Tibial artery (tissue), 4 donors: ENCODE measurements around the gene RIPK4.

Experiments
- DNase-seq, 2 donors: peaks; one replicate each; pipeline ENCODE4 v3.0.0-alpha.2; 2019
- H3K27ac ChIP-seq, 2 donors: fragments of 200-600 bp; sonication (generic) in 1 of 2; 1 replicate in 1 of 2; 2 replicates in 1 of 2; pipeline ENCODE4 v1.5.1; 2018 to 2019; ENCODE audit warnings: mild to moderate bottlenecking in 1 of 2
- H3K27me3 ChIP-seq, 2 donors: fragments of 200-600 bp; sonication (generic) in 1 of 2; one replicate each; pipeline versions ENCODE4 v1.5.1 to v1.6.0; 2016 to 2019
- H3K36me3 ChIP-seq, 3 donors: fragments of 200-600 bp; sonication (generic) in 2 of 3; one replicate each; pipeline ENCODE4 v1.5.1; 2016 to 2019; ENCODE audit warnings: mild to moderate bottlenecking in 2 of 3
- H3K4me1 ChIP-seq, 4 donors: fragments of 200-600 bp; sonication (generic) in 2 of 4; 1 replicate in 3 of 4; 2 replicates in 1 of 4; pipeline ENCODE4 v1.5.1; 2016 to 2019
- H3K4me3 ChIP-seq, 2 donors: fragments of 200-600 bp; sonication (generic) in 1 of 2; 1 replicate in 1 of 2; 2 replicates in 1 of 2; pipeline ENCODE4 v1.5.1; 2018 to 2019; ENCODE audit warnings: mild to moderate bottlenecking in 2 of 2
- H3K9me3 ChIP-seq, 3 donors: fragments of 200-600 bp; sonication (generic) in 1 of 3; one replicate each; pipeline ENCODE4 v1.5.1; 2016 to 2019
- intact Hi-C: fragments of 100-400 bp; cut with DNase I; formaldehyde crosslinking; loops from one replicate; pipeline ENCODE4 v1.15.0; 2023; ENCODE audit warnings: low total_unique reads
- TF ChIP-seq, protein P1 (sequence below), 2 experiments: fragments of 200-600 bp in 1 of 2; fragments of 450-650 bp in 1 of 2; IDR thresholded peaks; one replicate each; pipeline ENCODE4 v1.5.1; 2017 to 2019; ENCODE audit warnings: antibody characterized with exemption in 2 of 2, mild to moderate bottlenecking in 1 of 2, moderate library complexity in 1 of 2

RIPK4 gene

DNA sequence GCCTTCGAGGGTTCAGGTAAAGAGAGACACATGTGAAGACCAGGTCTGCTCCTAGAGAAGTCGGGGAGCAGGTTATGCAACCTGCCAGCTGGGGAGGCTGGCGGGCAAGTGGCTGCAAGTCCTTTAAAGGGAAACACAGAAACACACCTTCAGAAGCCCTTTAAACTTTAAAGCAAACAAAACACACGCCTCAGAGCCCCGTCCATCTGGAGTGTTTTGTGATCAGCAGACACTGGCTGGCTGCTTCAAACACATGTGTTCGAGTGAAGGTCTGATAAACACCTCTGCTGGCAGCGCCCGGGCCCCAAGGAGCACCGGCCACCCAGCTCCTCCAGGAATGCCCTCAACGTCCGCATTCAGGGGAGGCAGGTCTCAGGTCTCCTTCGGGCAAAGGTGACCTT lies 15.2 kb downstream of the RIPK4 start:
- Histone ChIP-seq H3K4me3 (no peak overlapping the region), H3K9me3 (no peaks in the 10 kb centered on the region), H3K27ac (peak overlapping the region; percentile 31 to 38), H3K4me1 (peaks cover 0 to 35% (median 25%) of the 10 kb centered on the region in 4 donors), H3K27me3 (no peaks in the 10 kb centered on the region), H3K36me3 (peaks cover 0 to 48% (median 6%) of the 10 kb centered on the region in 3 donors)
- no peak for DNase-seq
- intact Hi-C loops, result no loop called here
- TF ChIP-seq, protein P1, sequence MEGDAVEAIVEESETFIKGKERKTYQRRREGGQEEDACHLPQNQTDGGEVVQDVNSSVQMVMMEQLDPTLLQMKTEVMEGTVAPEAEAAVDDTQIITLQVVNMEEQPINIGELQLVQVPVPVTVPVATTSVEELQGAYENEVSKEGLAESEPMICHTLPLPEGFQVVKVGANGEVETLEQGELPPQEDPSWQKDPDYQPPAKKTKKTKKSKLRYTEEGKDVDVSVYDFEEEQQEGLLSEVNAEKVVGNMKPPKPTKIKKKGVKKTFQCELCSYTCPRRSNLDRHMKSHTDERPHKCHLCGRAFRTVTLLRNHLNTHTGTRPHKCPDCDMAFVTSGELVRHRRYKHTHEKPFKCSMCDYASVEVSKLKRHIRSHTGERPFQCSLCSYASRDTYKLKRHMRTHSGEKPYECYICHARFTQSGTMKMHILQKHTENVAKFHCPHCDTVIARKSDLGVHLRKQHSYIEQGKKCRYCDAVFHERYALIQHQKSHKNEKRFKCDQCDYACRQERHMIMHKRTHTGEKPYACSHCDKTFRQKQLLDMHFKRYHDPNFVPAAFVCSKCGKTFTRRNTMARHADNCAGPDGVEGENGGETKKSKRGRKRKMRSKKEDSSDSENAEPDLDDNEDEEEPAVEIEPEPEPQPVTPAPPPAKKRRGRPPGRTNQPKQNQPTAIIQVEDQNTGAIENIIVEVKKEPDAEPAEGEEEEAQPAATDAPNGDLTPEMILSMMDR (IDR thresholded peaks at IDR 0.05), result no peak

DNA sequence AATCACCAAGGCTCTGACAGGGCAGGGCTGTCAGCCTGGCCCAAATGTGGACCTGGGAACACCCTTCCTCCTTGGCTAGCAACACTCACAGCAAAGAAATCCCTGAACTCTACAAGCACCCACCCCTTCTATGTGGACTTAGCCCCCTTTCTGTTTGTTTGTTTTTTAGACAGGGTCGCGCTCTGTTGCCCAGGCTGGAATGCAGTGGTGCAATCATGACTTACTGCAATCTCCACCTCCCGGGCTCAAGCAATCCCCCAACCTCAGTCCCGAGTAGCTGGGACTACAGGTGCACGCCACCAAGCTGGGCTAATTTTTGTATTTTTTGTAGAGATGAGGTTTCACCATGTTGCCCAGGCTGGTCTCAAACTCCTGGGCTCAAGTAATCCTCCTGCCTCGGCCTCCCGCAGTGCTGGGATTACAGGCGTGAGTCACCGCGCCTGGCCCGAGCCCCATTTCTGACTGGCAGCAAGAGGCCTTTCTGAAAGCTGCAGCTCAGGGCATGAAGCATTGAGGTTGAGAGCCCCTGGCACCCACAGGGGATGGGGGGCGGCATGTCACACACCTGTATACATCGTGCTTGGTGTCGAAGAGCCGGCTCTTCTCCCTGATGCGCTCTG lies 16.2 kb downstream of the RIPK4 start:
- DNase-seq, result no peak
- Histone ChIP-seq H3K9me3 (no peaks in the 10 kb centered on the region), H3K4me1 (peaks cover 0 to 35% (median 25%) of the 10 kb centered on the region in 4 donors), H3K36me3 (peaks cover 0 to 48% (median 6%) of the 10 kb centered on the region in 3 donors), H3K27me3 (no peaks in the 10 kb centered on the region), H3K27ac (no peak overlapping the region), H3K4me3 (no peak overlapping the region)
- intact Hi-C loops, result no loop called here
- TF ChIP-seq, protein P1 (IDR thresholded peaks at IDR 0.05), result no peak

DNA sequence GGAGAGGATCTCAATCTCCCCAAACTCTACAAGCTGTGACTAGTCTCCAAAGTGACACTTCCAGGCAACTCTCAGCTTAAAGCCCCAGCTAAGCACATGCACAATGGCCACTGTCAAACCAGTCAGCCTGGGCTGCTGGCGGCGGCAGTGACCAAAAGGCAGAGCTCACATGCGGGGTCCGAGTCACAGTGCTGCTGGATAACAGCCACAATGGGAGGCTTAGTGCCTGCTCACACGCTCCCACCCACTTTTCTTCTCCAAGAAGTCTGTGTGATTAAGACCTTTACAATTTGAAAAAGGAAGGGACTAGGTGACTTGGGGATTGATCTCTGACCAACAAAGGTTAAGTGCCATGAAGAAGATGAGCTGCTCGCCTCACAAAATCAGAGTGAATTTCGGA lies 16.8 kb downstream of the RIPK4 start:
- DNase-seq, result no peak
- TF ChIP-seq, protein P1 (IDR thresholded peaks at IDR 0.05), result no peak
- H3K4me1 ChIP-seq, result peaks cover 0 to 35% (median 25%) of the 10 kb centered on the region in 4 donors
- H3K9me3 ChIP-seq, result no peaks in the 10 kb centered on the region
- H3K4me3 ChIP-seq, result no peak overlapping the region
- no peak overlapping the region for H3K27ac ChIP-seq
- H3K36me3 ChIP-seq, result peaks cover 0 to 48% (median 6%) of the 10 kb centered on the region in 3 donors
- intact Hi-C loops, result no loop called here
- no peaks in the 10 kb centered on the region for H3K27me3 ChIP-seq

DNA sequence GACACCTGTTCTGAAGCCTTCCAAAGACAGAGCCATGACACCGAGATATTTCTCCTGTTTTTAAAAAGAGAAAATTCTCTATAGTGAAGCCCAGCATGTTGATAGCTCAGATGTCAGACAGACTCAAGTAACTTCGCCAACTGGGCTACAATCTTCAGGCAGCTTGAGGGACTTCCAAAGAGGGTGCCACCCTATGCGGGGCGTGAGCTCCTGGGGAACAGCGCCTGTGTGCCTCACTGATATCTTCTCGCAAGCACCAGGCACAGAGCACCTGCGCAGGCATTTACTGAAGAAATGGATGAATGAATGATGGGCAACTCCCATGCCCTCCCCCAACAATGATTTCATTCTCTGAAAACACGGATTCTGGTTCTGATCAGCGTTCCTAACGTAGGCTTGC lies 17.6 kb downstream of the RIPK4 start:
- H3K27ac ChIP-seq, result no peak overlapping the region
- intact Hi-C loops, result no loop called here
- H3K36me3 ChIP-seq, result peaks cover 0 to 49% (median 6%) of the 10 kb centered on the region in 3 donors
- H3K4me1 ChIP-seq, result peaks cover 0 to 34% (median 22%) of the 10 kb centered on the region in 4 donors
- TF ChIP-seq, protein P1 (IDR thresholded peaks at IDR 0.05), result no peak
- no peaks in the 10 kb centered on the region for H3K27me3 ChIP-seq
- DNase-seq, result no peak
- no peak overlapping the region for H3K4me3 ChIP-seq
- H3K9me3 ChIP-seq, result no peaks in the 10 kb centered on the region

DNA sequence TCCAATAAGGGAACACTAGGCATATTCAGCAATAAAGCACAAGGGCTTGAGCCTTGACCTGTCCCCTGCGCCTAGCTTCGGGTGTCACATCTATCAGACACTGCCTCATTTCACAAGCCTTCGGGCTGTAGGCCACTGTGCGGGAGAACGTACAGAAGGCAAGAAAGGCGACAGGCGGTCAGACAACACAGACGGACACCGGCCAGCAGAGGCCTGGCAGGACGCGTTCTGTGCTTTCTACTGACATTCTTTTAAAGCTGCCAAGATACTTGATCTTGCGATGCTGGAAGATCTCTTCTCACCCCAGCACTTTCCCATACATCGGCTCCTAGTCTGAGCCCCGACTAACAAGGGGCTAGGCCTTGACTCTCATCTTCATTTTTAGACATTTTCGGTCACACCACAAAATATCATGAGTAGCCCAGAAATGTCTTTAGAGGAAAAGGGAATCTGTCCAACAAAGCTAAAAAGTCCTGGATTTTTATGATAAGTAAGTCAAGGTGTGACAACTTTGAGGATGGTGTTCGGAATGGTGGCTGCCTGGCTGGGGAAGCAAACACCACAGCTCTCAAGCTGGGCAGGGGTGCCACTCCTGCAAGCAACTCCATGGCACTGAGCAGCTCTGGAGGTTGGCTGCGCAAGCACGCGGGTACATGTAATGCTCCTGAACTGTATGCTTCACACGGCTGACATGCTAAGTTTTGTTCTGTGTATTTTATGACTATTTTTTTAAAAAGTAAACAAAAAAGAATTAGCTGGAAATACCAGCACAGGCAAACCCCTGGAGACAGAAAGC lies 18.7 kb downstream of the RIPK4 start:
- Histone ChIP-seq H3K27me3 (no peaks in the 10 kb centered on the region), H3K4me1 (peaks cover 0 to 30% (median 19%) of the 10 kb centered on the region in 4 donors), H3K9me3 (no peaks in the 10 kb centered on the region), H3K4me3 (no peak overlapping the region), H3K36me3 (peaks cover 0 to 60% (median 6%) of the 10 kb centered on the region in 3 donors), H3K27ac (no peak overlapping the region)
- no peak for DNase-seq
- TF ChIP-seq, protein P1 (IDR thresholded peaks at IDR 0.05), result no peak
- intact Hi-C loops, result no loop called here
